HEK293 (cell line): ENCODE data around the gene COASY.

ENCODE experiments used
- CTCF ChIA-PET: fragments of 350-600 bp; formaldehyde crosslinking; extraction: SDS; loops from one replicate; lab custom pipeline; 2021; ENCODE audit warnings: antibody characterized with exemption; lab: Yijun Ruan, JAX
- POLR2A ChIA-PET: fragments of 300-600 bp; formaldehyde crosslinking; extraction: SDS; loops from one replicate; lab custom pipeline; 2020; ENCODE audit warnings: antibody characterized with exemption, inconsistent platforms; lab: Yijun Ruan, JAX
- H3K27ac ChIP-seq: fragments of 200-500 bp; sonication (Bioruptor generic); 2 replicates; pipeline ENCODE4 v1.5.1; 2014; ENCODE audit warnings: low read depth, low read length, control low read depth, inconsistent platforms; ENCODE audit errors: extremely low read depth
- H3K36me3 ChIP-seq, 2 experiments: fragments of 200-500 bp in 1 of 2; sonication (Bioruptor generic) in 1 of 2; 1 replicate in 1 of 2; 2 replicates in 1 of 2; pipeline ENCODE4 v1.5.1; 2014 to 2017; ENCODE audit warnings: inconsistent platforms in 2 of 2, low read length in 2 of 2; ENCODE audit not compliant: control insufficient read depth in 2 of 2, insufficient read depth in 1 of 2
- H3K4me1 ChIP-seq: fragments of 200-500 bp; sonication (Bioruptor generic); 2 replicates; pipeline ENCODE4 v1.5.1; 2014; ENCODE audit warnings: mild to moderate bottlenecking, low read length, inconsistent platforms; ENCODE audit not compliant: control insufficient read depth, insufficient read depth
- H3K4me3 ChIP-seq: 2 replicates; pipeline ENCODE4 v1.5.1; 2011; ENCODE audit warnings: low read depth, mild to moderate bottlenecking, control low read depth, low read length, moderate library complexity
- H3K9me3 ChIP-seq: fragments of 200-500 bp; sonication (Bioruptor generic); 2 replicates; pipeline ENCODE4 v1.5.1; 2014; ENCODE audit warnings: low read depth, low read length, inconsistent platforms; ENCODE audit not compliant: control insufficient read depth, insufficient read depth
- BCL11A ChIP-seq: fragments of 450-650 bp; formaldehyde crosslinking; IDR thresholded peaks from 2 replicates; pipeline ENCODE4 v1.5.1; 2016; ENCODE audit warnings: low read depth, missing biosample characterization, missing genetic modification characterization
- EGR2 ChIP-seq: fragments of 450-650 bp; formaldehyde crosslinking; IDR thresholded peaks from 2 replicates; pipeline ENCODE4 v1.5.1; 2016; ENCODE audit warnings: low read depth, missing biosample characterization, missing genetic modification characterization
- GLIS1 ChIP-seq: fragments of 450-650 bp; formaldehyde crosslinking; IDR thresholded peaks from 2 replicates; pipeline ENCODE4 v1.5.1; 2016; ENCODE audit warnings: missing biosample characterization, missing genetic modification characterization
- KLF10 ChIP-seq: fragments of 450-650 bp; IDR thresholded peaks from 2 replicates; pipeline ENCODE4 v1.5.1; 2018; ENCODE audit warnings: missing biosample characterization, mild to moderate bottlenecking, missing genetic modification characterization
- KLF7 ChIP-seq: fragments of 450-650 bp; formaldehyde crosslinking; IDR thresholded peaks from 2 replicates; pipeline ENCODE4 v1.5.1; 2016; ENCODE audit warnings: missing biosample characterization, missing genetic modification characterization, borderline replicate concordance
- KLF8 ChIP-seq: fragments of 450-650 bp; formaldehyde crosslinking; IDR thresholded peaks from 2 replicates; pipeline ENCODE4 v1.5.1; 2016; ENCODE audit warnings: missing biosample characterization, missing genetic modification characterization
- PRDM1 ChIP-seq: fragments of 450-650 bp; formaldehyde crosslinking; IDR thresholded peaks from 2 replicates; pipeline ENCODE4; 2016; ENCODE audit warnings: missing biosample characterization, missing genetic modification characterization
- ZBTB7A ChIP-seq: fragments of 450-650 bp; formaldehyde crosslinking; IDR thresholded peaks from 2 replicates; pipeline ENCODE4 v1.5.1; 2016; ENCODE audit warnings: low read depth, missing biosample characterization, missing genetic modification characterization
- ZFHX2 ChIP-seq: fragments of 450-650 bp; formaldehyde crosslinking; conservative IDR thresholded peaks from 2 replicates; pipeline ENCODE4 v1.5.1; 2016; ENCODE audit warnings: missing biosample characterization, missing genetic modification characterization
- ZNF23 ChIP-seq: fragments of 450-650 bp; formaldehyde crosslinking; IDR thresholded peaks from 2 replicates; pipeline ENCODE4 v1.5.1; 2016; ENCODE audit warnings: missing biosample characterization, missing genetic modification characterization, borderline replicate concordance
- ZNF24 ChIP-seq: fragments of 450-650 bp; formaldehyde crosslinking; IDR thresholded peaks from 2 replicates; pipeline ENCODE4 v1.5.1; 2016; ENCODE audit warnings: missing biosample characterization, missing genetic modification characterization
- ZNF324 ChIP-seq: fragments of 450-650 bp; formaldehyde crosslinking; IDR thresholded peaks from 2 replicates; pipeline ENCODE4 v1.5.1; 2016; ENCODE audit warnings: missing biosample characterization, missing genetic modification characterization
- ZNF394 ChIP-seq: fragments of 450-650 bp; formaldehyde crosslinking; IDR thresholded peaks from 2 replicates; pipeline ENCODE4 v1.5.1; 2016; ENCODE audit warnings: missing biosample characterization, missing genetic modification characterization, mild to moderate bottlenecking, moderate library complexity, borderline replicate concordance
- ZNF558 ChIP-seq: fragments of 450-650 bp; formaldehyde crosslinking; IDR thresholded peaks from 2 replicates; pipeline ENCODE4 v1.5.1; 2016; ENCODE audit warnings: missing biosample characterization, missing genetic modification characterization
- ZNF561 ChIP-seq: fragments of 450-650 bp; IDR thresholded peaks from 2 replicates; pipeline ENCODE4 v1.5.1; 2018; ENCODE audit warnings: missing biosample characterization, missing genetic modification characterization, borderline replicate concordance
- ZNF571 ChIP-seq: fragments of 450-650 bp; formaldehyde crosslinking; IDR thresholded peaks from 2 replicates; pipeline ENCODE4 v1.5.0; 2017; ENCODE audit warnings: missing biosample characterization, missing genetic modification characterization
- ZNF600 ChIP-seq: fragments of 450-650 bp; formaldehyde crosslinking; IDR thresholded peaks from 2 replicates; pipeline ENCODE4 v1.5.1; 2016; ENCODE audit warnings: missing biosample characterization, missing genetic modification characterization
- ZNF610 ChIP-seq: fragments of 450-650 bp; formaldehyde crosslinking; IDR thresholded peaks from 2 replicates; pipeline ENCODE4 v1.5.1; 2016; ENCODE audit warnings: missing biosample characterization, missing genetic modification characterization, borderline replicate concordance
- ZNF629 ChIP-seq: fragments of 450-650 bp; formaldehyde crosslinking; IDR thresholded peaks from 2 replicates; pipeline ENCODE4 v1.5.1; 2017; ENCODE audit warnings: missing biosample characterization, missing genetic modification characterization
- ZNF837 ChIP-seq: fragments of 450-650 bp; formaldehyde crosslinking; IDR thresholded peaks from 2 replicates; pipeline ENCODE4 v1.5.1; 2016; ENCODE audit warnings: missing biosample characterization, missing genetic modification characterization
- ZNF843 ChIP-seq: fragments of 450-650 bp; formaldehyde crosslinking; IDR thresholded peaks from 2 replicates; pipeline ENCODE4 v1.5.1; 2016; ENCODE audit warnings: missing biosample characterization, missing genetic modification characterization
- ZSCAN30 ChIP-seq: fragments of 450-650 bp; IDR thresholded peaks from 2 replicates; pipeline ENCODE4 v1.5.1; 2018; ENCODE audit warnings: missing biosample characterization, mild to moderate bottlenecking, missing genetic modification characterization, moderate library complexity
- TF ChIP-seq, protein P1 (sequence below): fragments of 450-650 bp; formaldehyde crosslinking; IDR thresholded peaks from 2 replicates; pipeline ENCODE4 v1.5.1; 2016; ENCODE audit warnings: missing biosample characterization, missing genetic modification characterization
- TF ChIP-seq, protein P2 (sequence below): fragments of 450-650 bp; formaldehyde crosslinking; IDR thresholded peaks from 2 replicates; pipeline ENCODE4 v1.5.1; 2016; ENCODE audit warnings: missing biosample characterization, missing genetic modification characterization
- TF ChIP-seq, protein P3 (sequence below): fragments of 450-650 bp; formaldehyde crosslinking; IDR thresholded peaks from 2 replicates; pipeline ENCODE4 v1.5.1; 2016; ENCODE audit warnings: missing biosample characterization, missing genetic modification characterization

COASY gene

DNA sequence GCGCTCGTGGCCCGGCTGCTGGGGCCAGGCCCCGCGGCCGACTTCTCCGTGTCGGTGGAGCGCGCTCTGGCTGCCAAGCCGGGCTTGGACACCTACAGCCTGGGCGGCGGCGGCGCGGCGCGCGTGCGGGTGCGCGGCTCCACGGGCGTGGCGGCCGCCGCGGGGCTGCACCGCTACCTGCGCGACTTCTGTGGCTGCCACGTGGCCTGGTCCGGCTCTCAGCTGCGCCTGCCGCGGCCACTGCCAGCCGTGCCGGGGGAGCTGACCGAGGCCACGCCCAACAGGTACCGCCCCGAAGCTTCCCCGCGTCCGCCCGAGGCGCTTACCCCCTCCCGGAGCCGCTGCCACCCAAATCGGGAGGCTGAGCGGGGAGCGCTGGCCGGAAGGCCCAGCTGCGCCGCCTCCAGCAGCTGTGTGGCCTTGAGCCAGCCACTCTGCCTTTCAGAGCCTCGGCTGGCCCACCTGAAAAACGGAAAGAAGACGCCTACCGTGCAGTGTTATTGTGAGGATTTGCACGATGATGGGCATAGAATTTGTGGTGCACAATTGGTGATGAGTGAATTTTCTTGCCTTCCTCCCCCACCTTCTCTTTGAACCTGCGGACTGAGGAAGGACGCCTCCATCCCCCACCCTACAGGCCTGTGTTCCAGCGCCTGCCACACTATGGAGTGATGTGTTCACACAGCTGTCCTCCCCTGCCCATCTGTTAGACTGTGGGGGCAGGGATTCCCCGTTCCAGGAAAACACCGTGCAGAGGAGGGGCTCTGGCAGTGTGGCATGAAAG, 25.4 kb upstream of the COASY start (continued):
- TF ChIP-seq, protein P1, sequence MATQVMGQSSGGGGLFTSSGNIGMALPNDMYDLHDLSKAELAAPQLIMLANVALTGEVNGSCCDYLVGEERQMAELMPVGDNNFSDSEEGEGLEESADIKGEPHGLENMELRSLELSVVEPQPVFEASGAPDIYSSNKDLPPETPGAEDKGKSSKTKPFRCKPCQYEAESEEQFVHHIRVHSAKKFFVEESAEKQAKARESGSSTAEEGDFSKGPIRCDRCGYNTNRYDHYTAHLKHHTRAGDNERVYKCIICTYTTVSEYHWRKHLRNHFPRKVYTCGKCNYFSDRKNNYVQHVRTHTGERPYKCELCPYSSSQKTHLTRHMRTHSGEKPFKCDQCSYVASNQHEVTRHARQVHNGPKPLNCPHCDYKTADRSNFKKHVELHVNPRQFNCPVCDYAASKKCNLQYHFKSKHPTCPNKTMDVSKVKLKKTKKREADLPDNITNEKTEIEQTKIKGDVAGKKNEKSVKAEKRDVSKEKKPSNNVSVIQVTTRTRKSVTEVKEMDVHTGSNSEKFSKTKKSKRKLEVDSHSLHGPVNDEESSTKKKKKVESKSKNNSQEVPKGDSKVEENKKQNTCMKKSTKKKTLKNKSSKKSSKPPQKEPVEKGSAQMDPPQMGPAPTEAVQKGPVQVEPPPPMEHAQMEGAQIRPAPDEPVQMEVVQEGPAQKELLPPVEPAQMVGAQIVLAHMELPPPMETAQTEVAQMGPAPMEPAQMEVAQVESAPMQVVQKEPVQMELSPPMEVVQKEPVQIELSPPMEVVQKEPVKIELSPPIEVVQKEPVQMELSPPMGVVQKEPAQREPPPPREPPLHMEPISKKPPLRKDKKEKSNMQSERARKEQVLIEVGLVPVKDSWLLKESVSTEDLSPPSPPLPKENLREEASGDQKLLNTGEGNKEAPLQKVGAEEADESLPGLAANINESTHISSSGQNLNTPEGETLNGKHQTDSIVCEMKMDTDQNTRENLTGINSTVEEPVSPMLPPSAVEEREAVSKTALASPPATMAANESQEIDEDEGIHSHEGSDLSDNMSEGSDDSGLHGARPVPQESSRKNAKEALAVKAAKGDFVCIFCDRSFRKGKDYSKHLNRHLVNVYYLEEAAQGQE (tag by site-specific recombination): no peak; the same call in 1 of the 2 replicates
- TF ChIP-seq ZFHX2 (peak; percentile 66), ZBTB7A (peak; percentile 62; the same call in 1 of the 2 replicates), ZNF610 (tag by site-specific recombination) (0 out of 2 replicates have a peak, but pooled peaks have one; percentile 55), BCL11A (no peak), KLF8 (tag by site-specific recombination) (peak; percentile 77), ZNF24 (tag by site-specific recombination) (peak; percentile 74; the same call in 1 of the 2 replicates), KLF7 (tag by site-specific recombination) (peak; percentile 57; the same call in 1 of the 2 replicates), ZNF843 (tag by site-specific recombination) (no peak), ZNF629 (peak; percentile 69), ZNF324 (tag by site-specific recombination) (peak; percentile 76; the same call in 1 of the 2 replicates), GLIS1 (tag by site-specific recombination) (peak; percentile 89), ZNF600 (tag by site-specific recombination) (peak; percentile 97), ZNF561 (0 out of 2 replicates have a peak, but pooled peaks have one; percentile 36), EGR2 (tag by site-specific recombination) (peak; percentile 60; the same call in 1 of the 2 replicates), KLF10 (tag by site-specific recombination) (peak; percentile 39)
- TF ChIP-seq, protein P2, sequence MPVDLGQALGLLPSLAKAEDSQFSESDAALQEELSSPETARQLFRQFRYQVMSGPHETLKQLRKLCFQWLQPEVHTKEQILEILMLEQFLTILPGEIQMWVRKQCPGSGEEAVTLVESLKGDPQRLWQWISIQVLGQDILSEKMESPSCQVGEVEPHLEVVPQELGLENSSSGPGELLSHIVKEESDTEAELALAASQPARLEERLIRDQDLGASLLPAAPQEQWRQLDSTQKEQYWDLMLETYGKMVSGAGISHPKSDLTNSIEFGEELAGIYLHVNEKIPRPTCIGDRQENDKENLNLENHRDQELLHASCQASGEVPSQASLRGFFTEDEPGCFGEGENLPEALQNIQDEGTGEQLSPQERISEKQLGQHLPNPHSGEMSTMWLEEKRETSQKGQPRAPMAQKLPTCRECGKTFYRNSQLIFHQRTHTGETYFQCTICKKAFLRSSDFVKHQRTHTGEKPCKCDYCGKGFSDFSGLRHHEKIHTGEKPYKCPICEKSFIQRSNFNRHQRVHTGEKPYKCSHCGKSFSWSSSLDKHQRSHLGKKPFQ (tag by site-specific recombination): 0 out of 2 replicates have a peak, but pooled peaks have one; percentile 36
- TF ChIP-seq, protein P3, sequence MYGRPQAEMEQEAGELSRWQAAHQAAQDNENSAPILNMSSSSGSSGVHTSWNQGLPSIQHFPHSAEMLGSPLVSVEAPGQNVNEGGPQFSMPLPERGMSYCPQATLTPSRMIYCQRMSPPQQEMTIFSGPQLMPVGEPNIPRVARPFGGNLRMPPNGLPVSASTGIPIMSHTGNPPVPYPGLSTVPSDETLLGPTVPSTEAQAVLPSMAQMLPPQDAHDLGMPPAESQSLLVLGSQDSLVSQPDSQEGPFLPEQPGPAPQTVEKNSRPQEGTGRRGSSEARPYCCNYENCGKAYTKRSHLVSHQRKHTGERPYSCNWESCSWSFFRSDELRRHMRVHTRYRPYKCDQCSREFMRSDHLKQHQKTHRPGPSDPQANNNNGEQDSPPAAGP (tag by site-specific recombination): peak; percentile 84

DNA sequence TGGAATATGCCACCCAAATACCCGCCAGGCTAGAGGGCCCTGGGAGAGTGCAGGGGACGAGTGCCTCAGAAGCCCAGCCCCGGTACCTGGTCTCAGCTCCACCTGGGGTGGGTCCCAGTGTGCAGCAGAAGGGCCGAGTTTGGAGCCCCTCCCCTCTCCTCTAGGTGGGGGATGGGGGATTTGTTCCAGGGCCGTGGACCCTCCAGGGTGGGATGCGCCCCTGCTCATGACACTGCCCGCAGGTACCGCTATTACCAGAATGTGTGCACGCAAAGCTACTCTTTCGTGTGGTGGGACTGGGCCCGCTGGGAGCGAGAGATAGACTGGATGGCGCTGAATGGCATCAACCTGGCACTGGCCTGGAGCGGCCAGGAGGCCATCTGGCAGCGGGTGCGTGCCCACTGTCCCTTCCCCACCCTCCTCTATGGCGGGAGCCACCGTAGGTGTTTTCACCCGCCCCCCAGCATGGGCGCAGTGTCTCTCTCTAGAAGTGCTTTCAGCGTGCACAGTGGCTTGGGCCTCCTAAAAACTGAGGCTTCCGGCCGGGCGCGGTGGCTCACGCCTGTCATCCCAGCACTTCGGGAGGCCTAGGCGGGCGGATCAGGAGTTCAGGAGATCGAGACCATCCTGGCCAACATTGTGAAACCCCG, 24.7 kb upstream of the COASY start:
- Histone ChIP-seq H3K9me3 (no peaks in the 10 kb centered on the region), H3K4me1 (peaks cover 10% of the 10 kb centered on the region), H3K27ac (peak overlapping the region; percentile 98), H3K4me3 (peak overlapping the region; percentile 44), H3K36me3 (peaks cover 13 to 35% of the 10 kb centered on the region in 2 experiments; a peak in 2 of 3 replicates)
- POLR2A ChIA-PET: interaction anchor here (1.1 to 2.7 kb wide), 10 partner anchors 10 to 236 kb away, joined by 3 to 20 read pairs (median 6); partner anchors contain the start of genes CAVIN1, PSMC3IP, RETREG3 and TUBG1
- CTCF ChIA-PET: interaction anchor here (0.6 to 4.1 kb wide), 6 partner anchors 10 to 131 kb away, joined by 3 to 19 read pairs (median 6); partner anchors contain the start of gene PSMC3IP
- TF ChIP-seq ZSCAN30 (tag by site-specific recombination): no peak
- TF ChIP-seq ZNF394 (tag by site-specific recombination): 0 out of 2 replicates have a peak, but pooled peaks have one; percentile 8
- TF ChIP-seq ZNF23 (tag by site-specific recombination): no peak
- 0 out of 2 replicates have a peak, but pooled peaks have one; percentile 41 for TF ChIP-seq ZNF837 (tag by site-specific recombination)
- TF ChIP-seq PRDM1 (tag by site-specific recombination): no peak
- no peak for TF ChIP-seq ZNF558 (tag by site-specific recombination)
- no peak for TF ChIP-seq ZNF571 (tag by site-specific recombination)
